Daoy (cell line): ENCODE measurements around the gene HYPK. TPM values are rescaled to one million over a fixed set of nuclear protein-coding genes. Genes with fewer than 3 reads are reported as not detected.

Experiments used
- DNase-seq: peaks from one replicate; pipeline ENCODE4 v3.0.0-alpha.2; 2015; ENCODE audit warnings: low read depth
- total RNA-seq: library from RNA; depleted of rRNA; stranded (reverse); fragments of >200 nt; shearing (Covaris generic); gene quantifications from 2 replicates; pipeline ENCODE4 v1.2.3, GENCODE V29; 2014; rRNA removed

HYPK gene
- total RNA-seq, 1 experiment from 2014 or later = 14.5 TPM

GRCh38 chr15:43845421-43845820, 45.0 kb downstream of the HYPK start:
- DNase-seq = no peak

GRCh38 chr15:43851251-43851650, 50.9 kb downstream of the HYPK start:
- no peak for DNase-seq

- DNase-seq = no peak
Measured at GRCh38 chr15:43852607-43853006, 52.2 kb downstream of the HYPK start.

Other genes with a start within 250 kb of the HYPK start
- 6.5 and 10.6 TPM in 2 replicates for gene PPIP5K1, start 210.4 kb upstream of the HYPK start, total RNA-seq
- 3.4 and 6.5 TPM in 2 replicates for gene CKMT1B, start 206.6 kb upstream of the HYPK start, total RNA-seq
- not detected in 2 replicates for gene STRC, start 181.8 kb upstream of the HYPK start, total RNA-seq
- gene CATSPER2, start 151.8 kb upstream of the HYPK start, total RNA-seq = 2.3 and 3.8 TPM in 2 replicates
- gene CKMT1A, start 106.7 kb upstream of the HYPK start, total RNA-seq = 2.2 TPM in 1 of 2 replicates, not detected in the other
- gene PDIA3, start 54.2 kb upstream of the HYPK start, total RNA-seq = 104 and 115 TPM in 2 replicates
- gene ELL3, start 23.6 kb upstream of the HYPK start, total RNA-seq = 1.2 TPM in 1 of 2 replicates, not detected in the other
- 644 and 700 TPM in 2 replicates for gene SERF2, start 8.3 kb upstream of the HYPK start, total RNA-seq
- 0.11 TPM in 1 of 2 replicates, not detected in the other for gene SERINC4, start 379 bp upstream of the HYPK start, total RNA-seq
- gene MFAP1, start 24.1 kb downstream of the HYPK start, total RNA-seq = 37.6 and 43.4 TPM in 2 replicates
- gene WDR76, start 26.4 kb downstream of the HYPK start, total RNA-seq = 30.7 and 40.7 TPM in 2 replicates